ENCODE data around the gene GSG1. TPM values are rescaled to one million over a fixed set of nuclear protein-coding genes. Genes with fewer than 3 reads are reported as not detected.
"Not testable (repeated sequence)": the region's sequence is repeated elsewhere in the genome, so short reads cannot be mapped to it uniquely, and the experiment has no call there.

GSG1 gene
- total RNA-seq, 2 donors from 2014 or later, result not detected

- H3K27me3 ChIP-seq, result no peaks in the 10 kb centered on the region
- H3K9ac ChIP-seq (ENCODE audit: low read depth in 2 of 2, low read length in 2 of 2), result no peak overlapping the region
- H3K4me3 ChIP-seq, result no peak overlapping the region
- intact Hi-C loops (cut with DNase I), result no loop called here
- H3K36me3 ChIP-seq, result no peaks in the 10 kb centered on the region
- H3K9me3 ChIP-seq, result no peaks in the 10 kb centered on the region
- no peaks in the 10 kb centered on the region for H3K4me1 ChIP-seq
- H3K27ac ChIP-seq, result no peak overlapping the region
- DNase-seq, result no peak
- TF ChIP-seq, protein P1, sequence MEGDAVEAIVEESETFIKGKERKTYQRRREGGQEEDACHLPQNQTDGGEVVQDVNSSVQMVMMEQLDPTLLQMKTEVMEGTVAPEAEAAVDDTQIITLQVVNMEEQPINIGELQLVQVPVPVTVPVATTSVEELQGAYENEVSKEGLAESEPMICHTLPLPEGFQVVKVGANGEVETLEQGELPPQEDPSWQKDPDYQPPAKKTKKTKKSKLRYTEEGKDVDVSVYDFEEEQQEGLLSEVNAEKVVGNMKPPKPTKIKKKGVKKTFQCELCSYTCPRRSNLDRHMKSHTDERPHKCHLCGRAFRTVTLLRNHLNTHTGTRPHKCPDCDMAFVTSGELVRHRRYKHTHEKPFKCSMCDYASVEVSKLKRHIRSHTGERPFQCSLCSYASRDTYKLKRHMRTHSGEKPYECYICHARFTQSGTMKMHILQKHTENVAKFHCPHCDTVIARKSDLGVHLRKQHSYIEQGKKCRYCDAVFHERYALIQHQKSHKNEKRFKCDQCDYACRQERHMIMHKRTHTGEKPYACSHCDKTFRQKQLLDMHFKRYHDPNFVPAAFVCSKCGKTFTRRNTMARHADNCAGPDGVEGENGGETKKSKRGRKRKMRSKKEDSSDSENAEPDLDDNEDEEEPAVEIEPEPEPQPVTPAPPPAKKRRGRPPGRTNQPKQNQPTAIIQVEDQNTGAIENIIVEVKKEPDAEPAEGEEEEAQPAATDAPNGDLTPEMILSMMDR (IDR thresholded peaks at IDR 0.05), result no peak
Observed at GRCh38 chr12:13085968-13086686, 17.3 kb downstream of the GSG1 start.

DNA sequence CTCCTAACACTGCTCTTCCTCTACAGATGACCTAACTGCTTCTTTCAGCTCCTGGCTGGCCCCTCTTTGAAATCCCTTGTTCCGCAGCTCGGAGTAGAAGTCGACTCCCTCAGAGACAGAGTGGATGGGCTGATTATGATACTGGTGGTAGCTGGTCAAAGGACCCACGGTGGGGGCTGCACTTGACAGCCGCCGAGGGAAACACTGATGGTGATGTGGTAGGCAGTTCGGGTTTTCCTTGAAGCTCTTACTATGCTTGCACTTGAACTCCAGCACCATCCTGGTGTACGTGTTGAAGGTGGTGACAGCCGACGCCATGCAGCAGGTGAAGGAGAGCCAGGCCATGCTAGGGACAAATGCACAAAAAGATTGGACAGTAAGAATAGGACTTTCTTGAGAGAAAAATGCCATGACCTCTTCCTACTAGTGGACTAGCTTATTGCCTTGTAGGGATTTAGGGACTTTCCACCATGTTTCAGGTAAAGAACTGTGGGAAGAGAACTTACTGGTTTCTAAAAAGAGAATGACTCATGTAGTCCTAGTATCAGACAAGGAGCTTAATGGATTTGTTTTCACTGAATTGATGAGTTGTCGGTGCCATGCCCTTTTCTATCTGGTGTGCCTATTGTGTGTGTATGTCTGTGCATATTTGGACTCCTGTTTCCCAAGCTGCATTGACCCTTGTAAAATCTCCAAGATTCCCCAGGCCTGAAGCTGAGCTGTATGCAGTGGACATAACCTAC is 18.4 kb downstream of the GSG1 start:
- Histone ChIP-seq H3K4me3 (no peak overlapping the region), H3K4me1 (no peaks in the 10 kb centered on the region), H3K27ac (no peak overlapping the region)

GRCh38 chr12:13083638-13084037 is 19.8 kb downstream of the GSG1 start:
- intact Hi-C loops (cut with DNase I); H3K4me3 ChIP-seq; DNase-seq; H3K36me3 ChIP-seq; H3K4me1 ChIP-seq; H3K27me3 ChIP-seq; H3K9ac ChIP-seq (ENCODE audit: low read depth in 2 of 2, low read length in 2 of 2); H3K27ac ChIP-seq; H3K9me3 ChIP-seq: not testable (repeated sequence)

More for the DNA sequence above, 18.4 kb downstream of the GSG1 start:
- no peak overlapping the region for H3K9ac ChIP-seq (ENCODE audit: low read depth in 2 of 2, low read length in 2 of 2)
- no peak for DNase-seq
- TF ChIP-seq, protein P1 (IDR thresholded peaks at IDR 0.05), result no peak
- intact Hi-C loops (cut with DNase I), result no loop called here
- H3K9me3 ChIP-seq, result no peaks in the 10 kb centered on the region
- no peaks in the 10 kb centered on the region for H3K36me3 ChIP-seq
- no peaks in the 10 kb centered on the region for H3K27me3 ChIP-seq

GRCh38 chr12:13082861-13083260 is 20.6 kb downstream of the GSG1 start:
- H3K36me3 ChIP-seq, result no peaks in the 10 kb centered on the region
- intact Hi-C loops (cut with DNase I), result no loop called here
- no peak for DNase-seq
- H3K27ac ChIP-seq, result no peak overlapping the region
- no peaks in the 10 kb centered on the region for H3K27me3 ChIP-seq
- H3K4me3 ChIP-seq, result no peak overlapping the region
- H3K9ac ChIP-seq (ENCODE audit: low read depth in 2 of 2, low read length in 2 of 2), result no peak overlapping the region
- H3K9me3 ChIP-seq, result no peaks in the 10 kb centered on the region
- no peaks in the 10 kb centered on the region for H3K4me1 ChIP-seq
- TF ChIP-seq, protein P1 (IDR thresholded peaks at IDR 0.05), result no peak

DNA sequence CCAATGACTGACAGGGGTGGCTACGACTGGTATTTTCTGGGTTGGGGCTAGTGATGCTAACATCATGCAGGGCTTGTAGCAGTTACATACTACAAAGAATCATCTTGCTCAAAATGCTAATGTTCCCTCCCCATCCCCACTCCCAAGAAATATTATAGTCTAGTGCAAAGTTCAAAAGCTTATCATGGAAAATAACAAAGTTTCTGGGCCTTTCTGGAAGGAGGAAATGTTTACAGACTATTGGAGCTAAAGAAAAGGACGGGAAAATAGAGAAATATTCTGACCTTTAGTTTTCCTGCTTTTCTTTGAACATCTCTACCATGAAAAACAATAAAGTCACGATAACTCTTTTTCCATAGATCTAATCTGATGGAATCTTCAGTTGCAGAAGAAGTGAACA is 23.2 kb downstream of the GSG1 start:
- Histone ChIP-seq H3K27me3 (no peaks in the 10 kb centered on the region), H3K27ac (no peak overlapping the region), H3K4me1 (no peaks in the 10 kb centered on the region), H3K9me3 (no peaks in the 10 kb centered on the region), H3K36me3 (no peaks in the 10 kb centered on the region), H3K4me3 (no peak overlapping the region), H3K9ac (ENCODE audit: low read depth in 2 of 2, low read length in 2 of 2) (no peak overlapping the region)
- TF ChIP-seq, protein P1 (IDR thresholded peaks at IDR 0.05), result no peak
- no peak for DNase-seq
- intact Hi-C loops (cut with DNase I), result no loop called here

DNA sequence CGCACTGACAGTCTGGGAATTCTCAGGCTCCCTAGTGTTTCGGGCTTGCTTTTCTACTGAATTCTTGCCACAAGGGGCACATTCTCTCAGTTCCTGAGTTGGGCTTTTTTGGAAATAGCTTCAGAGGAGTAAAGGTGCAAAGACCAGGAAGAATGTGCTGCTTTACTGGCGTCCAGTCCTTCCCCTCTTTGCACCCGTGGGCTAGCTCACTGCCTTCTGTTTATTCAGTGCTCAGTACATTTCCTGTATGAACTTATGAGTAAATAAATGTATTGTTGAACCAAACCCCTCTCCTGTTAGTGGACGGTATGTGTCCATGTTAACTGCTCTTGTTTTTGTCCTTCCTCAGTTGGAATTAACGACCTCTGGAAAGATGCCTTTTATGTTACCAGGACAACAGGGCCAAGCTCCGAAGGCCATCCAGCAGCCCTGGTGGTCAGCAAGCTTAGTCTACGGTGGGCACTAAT is 24.0 kb downstream of the GSG1 start:
- H3K4me3 ChIP-seq, result no peak overlapping the region
- H3K9me3 ChIP-seq, result no peaks in the 10 kb centered on the region
- TF ChIP-seq, protein P1 (IDR thresholded peaks at IDR 0.05), result no peak
- H3K4me1 ChIP-seq, result no peaks in the 10 kb centered on the region
- no peak overlapping the region for H3K9ac ChIP-seq (ENCODE audit: low read depth in 2 of 2, low read length in 2 of 2)
- H3K27ac ChIP-seq, result no peak overlapping the region
- intact Hi-C loops (cut with DNase I), result no loop called here
- no peak for DNase-seq
- H3K36me3 ChIP-seq, result no peaks in the 10 kb centered on the region
- H3K27me3 ChIP-seq, result no peaks in the 10 kb centered on the region

All from colonic mucosa (tissue), 4 donors.